Amygdala (tissue), 56 donors: ENCODE results near the gene ARSD.
"Not testable (repeated sequence)": the region's sequence is repeated elsewhere in the genome, so short reads cannot be mapped to it uniquely, and the experiment has no call there.

ENCODE experiments used
- DNase-seq, 56 donors: peaks; one replicate each; lab custom pipeline; 2025; lab: John Stamatoyannopoulos, UW

Gene ARSD, protein sequence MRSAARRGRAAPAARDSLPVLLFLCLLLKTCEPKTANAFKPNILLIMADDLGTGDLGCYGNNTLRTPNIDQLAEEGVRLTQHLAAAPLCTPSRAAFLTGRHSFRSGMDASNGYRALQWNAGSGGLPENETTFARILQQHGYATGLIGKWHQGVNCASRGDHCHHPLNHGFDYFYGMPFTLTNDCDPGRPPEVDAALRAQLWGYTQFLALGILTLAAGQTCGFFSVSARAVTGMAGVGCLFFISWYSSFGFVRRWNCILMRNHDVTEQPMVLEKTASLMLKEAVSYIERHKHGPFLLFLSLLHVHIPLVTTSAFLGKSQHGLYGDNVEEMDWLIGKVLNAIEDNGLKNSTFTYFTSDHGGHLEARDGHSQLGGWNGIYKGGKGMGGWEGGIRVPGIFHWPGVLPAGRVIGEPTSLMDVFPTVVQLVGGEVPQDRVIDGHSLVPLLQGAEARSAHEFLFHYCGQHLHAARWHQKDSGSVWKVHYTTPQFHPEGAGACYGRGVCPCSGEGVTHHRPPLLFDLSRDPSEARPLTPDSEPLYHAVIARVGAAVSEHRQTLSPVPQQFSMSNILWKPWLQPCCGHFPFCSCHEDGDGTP

GRCh38 chrX:2928583-2929434 lies at the start of gene ARSD:
Gene ARSD (minus strand): TSS chrX:2929339. CDS start chrX:2929275, 64 bp downstream.
- DNase-seq: peak in 54 of 56 donors; percentile 1 to 76 (median 45)

DNA sequence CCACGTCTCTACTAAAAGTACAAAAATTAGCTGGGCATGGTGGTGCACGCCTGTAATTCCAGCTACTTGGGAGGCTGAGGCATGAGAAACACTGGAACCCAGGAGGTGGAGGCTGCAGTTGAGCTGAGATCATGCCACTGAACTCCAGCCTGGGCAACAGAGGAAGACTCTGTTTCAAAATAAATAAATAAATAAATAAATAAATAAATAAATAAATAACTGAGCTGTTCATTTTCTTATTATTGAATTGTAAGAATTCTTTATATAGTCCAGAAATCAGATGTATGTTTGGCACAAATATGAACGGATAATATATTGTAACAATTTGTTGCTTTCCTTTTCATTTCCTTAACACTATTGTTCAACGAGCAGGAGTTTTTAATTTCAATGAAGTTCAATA lies 49.5 kb upstream of the ARSD start:
- not testable (repeated sequence) for DNase-seq

GRCh38 chrX:2974961-2975360 lies 45.8 kb upstream of the ARSD start:
- no peak for DNase-seq

- no peak for DNase-seq
These were observed 43.3 kb upstream of the ARSD start for GRCh38 chrX:2972391-2972790.

DNA sequence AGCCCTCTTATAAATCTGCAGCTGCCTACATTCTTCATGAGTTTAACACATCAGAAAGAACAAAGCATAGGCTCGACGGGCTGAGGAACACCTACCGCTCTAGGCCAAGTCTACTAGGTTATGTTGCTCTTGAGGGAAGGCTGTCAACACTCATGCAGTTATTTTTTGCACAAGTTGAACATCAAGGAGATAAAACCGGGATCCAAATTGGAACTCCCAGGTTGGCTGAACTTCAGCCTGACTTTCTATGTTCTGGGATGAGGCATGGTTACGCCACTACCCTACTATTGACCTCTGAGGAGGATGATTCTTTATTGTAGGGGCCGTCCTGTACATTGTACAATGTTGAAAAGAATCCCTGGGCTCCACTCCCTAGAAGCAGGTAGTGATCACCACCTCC lies 39.9 kb upstream of the ARSD start:
- no peak for DNase-seq

- DNase-seq: peak in 49 of 56 donors; percentile 0 to 62 (median 18)
These were observed 39.1 kb upstream of the ARSD start for GRCh38 chrX:2967998-2968909.

- DNase-seq: peak in 1 of 56 donors; percentile 0
These were observed 38.4 kb upstream of the ARSD start for GRCh38 chrX:2967584-2967983.

DNA sequence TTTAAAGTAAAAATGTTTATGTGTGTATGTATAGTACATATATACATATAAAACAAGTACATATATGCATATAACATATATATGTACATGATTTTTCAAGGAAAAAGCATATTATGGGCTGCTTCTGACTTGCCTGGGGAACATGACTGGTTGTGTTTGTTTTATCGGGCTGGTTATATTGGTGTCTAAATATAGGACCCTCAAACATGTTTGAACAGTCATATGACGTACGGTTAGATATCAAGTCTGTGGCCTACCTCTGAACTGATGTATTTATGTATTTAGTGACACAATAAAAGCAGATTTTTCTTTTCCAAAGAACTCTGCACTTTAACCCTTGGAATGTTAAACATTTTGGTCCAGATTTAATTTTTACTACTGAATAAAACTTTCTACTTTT lies 37.9 kb upstream of the ARSD start:
- no peak for DNase-seq

GRCh38 chrX:2965965-2966364 lies 36.8 kb upstream of the ARSD start:
- no peak for DNase-seq

- DNase-seq: not testable (repeated sequence)
These were observed 35.1 kb upstream of the ARSD start for GRCh38 chrX:2963992-2964794.

DNA sequence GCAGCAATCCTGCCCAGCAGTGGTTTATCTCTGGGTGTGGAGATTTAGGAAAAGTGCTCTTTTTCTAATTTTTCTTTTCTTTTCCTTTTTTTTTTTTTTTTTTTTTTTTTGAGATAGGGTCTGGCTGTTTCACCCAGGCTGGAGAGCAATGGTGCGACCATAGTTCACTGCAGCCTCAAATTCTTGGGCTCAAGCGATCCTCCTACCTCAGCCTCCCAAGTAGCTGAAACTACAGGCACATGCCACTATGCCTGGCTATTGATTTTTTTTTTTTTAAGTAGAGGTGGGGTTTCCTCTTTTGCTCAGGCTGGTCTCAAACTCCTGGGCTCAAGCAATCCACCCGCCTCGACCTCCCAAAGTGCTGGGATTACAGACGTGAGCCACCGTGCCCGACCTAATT lies 34.3 kb upstream of the ARSD start:
- DNase-seq: not testable (repeated sequence)

GRCh38 chrX:2962381-2962780 lies 33.2 kb upstream of the ARSD start:
- DNase-seq: no peak

DNA sequence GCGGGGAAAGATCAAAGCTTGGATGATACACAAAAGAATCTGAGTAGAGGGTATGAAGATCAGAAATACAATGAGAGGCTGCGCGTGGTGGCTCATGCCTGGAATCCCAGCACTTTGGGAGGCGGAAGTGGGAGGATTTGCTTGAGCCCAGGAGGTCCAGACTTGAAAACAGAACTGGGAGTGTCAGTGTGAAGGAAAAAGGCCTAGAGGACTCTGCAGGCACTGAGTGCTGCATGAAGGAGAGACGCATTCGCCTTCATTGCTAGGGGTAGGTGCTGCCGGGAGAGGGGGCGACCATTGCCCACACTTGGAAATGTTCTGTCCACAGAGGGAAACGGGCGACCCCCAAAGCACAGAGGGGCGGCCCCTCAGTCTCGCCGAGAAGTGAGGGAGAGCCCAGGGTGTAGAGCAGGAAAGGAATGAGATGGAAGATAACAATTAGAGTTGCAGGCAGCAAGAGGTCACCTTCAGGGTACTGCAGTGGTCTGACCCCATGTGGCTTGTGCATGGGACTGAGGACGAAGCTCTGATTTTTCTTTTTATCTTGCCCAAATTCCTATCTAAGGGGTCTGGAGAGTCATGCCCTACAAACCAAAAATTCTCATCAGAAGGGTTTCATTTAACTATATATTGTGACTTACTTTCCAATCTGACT lies 31.8 kb upstream of the ARSD start:
- no peak for DNase-seq

- DNase-seq: no peak
These were observed 29.1 kb upstream of the ARSD start for GRCh38 chrX:2958199-2958598.

- DNase-seq: no peak
These were observed 26.7 kb upstream of the ARSD start for GRCh38 chrX:2955838-2956237.

DNA sequence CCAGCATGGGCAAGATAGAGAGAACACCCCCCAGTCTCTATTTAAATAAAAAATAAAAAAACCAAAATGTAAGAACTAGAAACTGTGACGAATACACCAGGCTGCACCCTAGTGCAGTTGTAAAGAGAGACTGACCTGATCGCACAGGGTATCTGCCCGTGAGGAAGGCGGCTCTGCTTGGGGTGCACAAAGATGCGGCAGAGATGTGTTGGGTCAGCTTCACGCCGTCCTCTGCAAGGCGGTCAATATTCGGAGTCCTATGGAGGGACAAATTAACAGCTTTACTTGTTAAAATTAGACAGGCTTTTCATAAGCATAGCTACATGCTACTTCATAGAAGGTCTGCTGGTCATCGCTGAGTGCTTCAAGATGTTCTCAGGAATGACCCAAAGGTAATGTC lies 26.1 kb upstream of the ARSD start:
- DNase-seq: no peak

GRCh38 chrX:2954541-2954940 lies 25.4 kb upstream of the ARSD start:
- no peak for DNase-seq

DNA sequence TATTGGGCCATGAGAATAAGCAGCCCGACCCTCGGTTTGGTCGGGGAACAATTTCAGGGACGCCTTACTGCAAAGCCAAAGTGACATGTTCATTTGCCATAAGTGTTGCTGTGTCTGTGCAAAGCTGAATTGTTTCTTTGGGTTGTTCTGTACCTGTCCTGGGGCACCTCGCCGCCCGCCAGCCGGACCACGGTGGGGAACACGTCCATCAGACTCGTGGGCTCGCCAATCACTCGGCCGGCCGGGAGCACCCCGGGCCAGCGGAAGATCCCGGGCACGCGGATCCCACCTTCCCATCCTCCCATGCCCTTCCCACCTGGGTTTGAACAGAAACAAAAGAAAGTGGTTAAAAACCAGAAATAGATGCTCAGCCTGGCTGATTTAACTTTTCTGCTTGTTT lies 8.8 kb upstream of the ARSD start:
- DNase-seq: not testable (repeated sequence)
